Measurements from ENCODE around the gene YES1.

Gene YES1

GRCh38 chr18:811892-812375 is at the start of gene YES1:
Gene YES1 (minus strand): TSS chr18:812242. CDS start chr18:756827, 55,415 bp downstream.
- FAIRE-seq, result no peak

GRCh38 chr18:857986-858385 is 45.9 kb upstream of the YES1 start:
- FAIRE-seq, result no peak

- no peak for FAIRE-seq
Observed at GRCh38 chr18:853471-853870, 41.4 kb upstream of the YES1 start.

GRCh38 chr18:850960-851359 is 38.9 kb upstream of the YES1 start:
- FAIRE-seq, result no peak

- no peak for FAIRE-seq
Observed at GRCh38 chr18:849021-849420, 37.0 kb upstream of the YES1 start.

GRCh38 chr18:848062-848861 is 36.2 kb upstream of the YES1 start:
- no peak for FAIRE-seq

GRCh38 chr18:845152-845819 is 33.2 kb upstream of the YES1 start:
- FAIRE-seq, result no peak

GRCh38 chr18:841647-842370 is 29.8 kb upstream of the YES1 start:
- no peak for FAIRE-seq

- FAIRE-seq, result no peak
Observed at GRCh38 chr18:840516-840915, 28.5 kb upstream of the YES1 start.

- no peak for FAIRE-seq
Observed at GRCh38 chr18:840023-840408, 28.0 kb upstream of the YES1 start.

GRCh38 chr18:839224-840022 is 27.4 kb upstream of the YES1 start:
- no peak for FAIRE-seq

GRCh38 chr18:837922-838321 is 25.9 kb upstream of the YES1 start:
- FAIRE-seq, result no peak

- FAIRE-seq, result no peak
Observed at GRCh38 chr18:834082-834720, 22.2 kb upstream of the YES1 start.

GRCh38 chr18:833197-833596 is 21.2 kb upstream of the YES1 start:
- no peak for FAIRE-seq

- FAIRE-seq, result no peak
Observed at GRCh38 chr18:832085-832681, 20.1 kb upstream of the YES1 start.

- FAIRE-seq, result no peak
Observed at GRCh38 chr18:830315-830901, 18.4 kb upstream of the YES1 start.

- FAIRE-seq, result no peak
Observed at GRCh38 chr18:829432-829831, 17.4 kb upstream of the YES1 start.

GRCh38 chr18:827093-827677 is 15.1 kb upstream of the YES1 start:
- FAIRE-seq, result no peak

GRCh38 chr18:825891-826585 is 14.0 kb upstream of the YES1 start:
- no peak for FAIRE-seq

- peak; percentile 87 for FAIRE-seq
Observed at GRCh38 chr18:824179-824578, 12.1 kb upstream of the YES1 start.

Measured in islet of Langerhans (tissue), 1 donor.